Lung (tissue), 12 donors: ENCODE data around the gene ABHD17C. TPM values are rescaled to one million over a fixed set of nuclear protein-coding genes. Genes with fewer than 3 reads are reported as not detected.

ENCODE experiments used
- ATAC-seq: fragments of 200-7000 bp; cut with Tn5 transposase; one replicate; pipeline ENCODE4 v1.9.1; 2020; ENCODE audit warnings: moderate number of reproducible peaks; ENCODE audit not compliant: insufficient read depth, low FRiP score
- DNase-seq, 3 donors: peaks; one replicate each; pipeline ENCODE4 v3.0.0-alpha.2; 2013 to 2017
- H3K27ac ChIP-seq, 2 donors: one replicate each; pipeline ENCODE4 v1.5.1; 2013; ENCODE audit warnings: mild to moderate bottlenecking in 2 of 2, moderate library complexity in 2 of 2, control low read depth in 1 of 2, inconsistent platforms in 1 of 2, low read depth in 1 of 2, low read length in 1 of 2
- H3K27me3 ChIP-seq, 3 donors: one replicate each; pipeline ENCODE4 v1.5.1; 2013; ENCODE audit warnings: low read length in 2 of 3; ENCODE audit not compliant: control insufficient read depth in 3 of 3, insufficient read depth in 3 of 3
- H3K36me3 ChIP-seq, 4 donors: one replicate each; pipeline ENCODE4 v1.5.1; 2013; ENCODE audit warnings: low read length in 4 of 4, mild to moderate bottlenecking in 1 of 4, moderate library complexity in 1 of 4; ENCODE audit not compliant: control insufficient read depth in 4 of 4, insufficient read depth in 4 of 4
- H3K4me1 ChIP-seq, 5 donors: one replicate each; pipeline ENCODE4 v1.5.1; 2013; ENCODE audit warnings: low read length in 5 of 5, mild to moderate bottlenecking in 2 of 5, moderate library complexity in 1 of 5; ENCODE audit not compliant: control insufficient read depth in 5 of 5, insufficient read depth in 5 of 5
- H3K4me3 ChIP-seq: one replicate; pipeline ENCODE4 v1.5.1; 2013; ENCODE audit warnings: mild to moderate bottlenecking, control low read depth, moderate library complexity
- H3K9ac ChIP-seq, 2 donors: one replicate each; pipeline ENCODE4 v1.5.1; 2013; ENCODE audit warnings: low read length in 2 of 2, control low read depth in 1 of 2; ENCODE audit not compliant: insufficient read depth in 1 of 2
- H3K9me3 ChIP-seq, 4 donors: one replicate each; pipeline ENCODE4 v1.5.1; 2013; ENCODE audit warnings: low read length in 3 of 4, mild to moderate bottlenecking in 1 of 4, moderate library complexity in 1 of 4; ENCODE audit not compliant: control insufficient read depth in 4 of 4, insufficient read depth in 3 of 4
- CTCF ChIP-seq: IDR thresholded peaks from 2 replicates; pipeline ENCODE4 v1.5.1; 2012; ENCODE audit warnings: mild to moderate bottlenecking; ENCODE audit errors: control extremely low read depth, extremely low read depth
- WGBS, 2 donors: extraction: QIAGEN DNeasy Blood & Tissue Kit; methylation state at CpG; one replicate each; pipeline ENCODE4 v1.1.7; 2013; 5-methylcytosine and 5-hydroxymethylcytosine counted together
- polyA plus RNA-seq, 2 donors: library from polyadenylated mRNA; stranded (reverse); fragments of 200-250 nt; gene quantifications; one replicate each; pipeline ENCODE4 v1.2.1, GENCODE V29; 2013
- total RNA-seq, 2 donors: library from RNA; depleted of rRNA in 1 of 2; stranded (reverse); fragments of >200 nt in 1 of 2; gene quantifications; one replicate each; pipeline ENCODE4 v1.2.1, GENCODE V29; 2014 to 2021
- donor health status: control.
- donor health status: control.
- donor health status: Bipolar disorder and iron deficiency.
- donor health status: healthy.
- donor health status: DM: yes; HTN: yes; CAD: no.

ABHD17C gene
- total and polyA plus RNA-seq, 4 donors: 15.2 to 23.7 (median 22.0) TPM

- Histone ChIP-seq H3K36me3 (peaks cover 0 to 1% (median 0%) of the 10 kb centered on the region in 4 donors), H3K9me3 (no peaks in the 10 kb centered on the region), H3K27me3 (no peaks in the 10 kb centered on the region), H3K27ac (no peak overlapping the region), H3K9ac (no peak overlapping the region), H3K4me3 (no peak overlapping the region), H3K4me1 (peaks cover 0 to 5% (median 0%) of the 10 kb centered on the region in 5 donors)
- no peak for TF ChIP-seq CTCF
- WGBS, 2 donors: 95 to 96% methylated on average over 5 of the region's 5 CpGs
- DNase-seq: no peak
- no peak for ATAC-seq
Measured at GRCh38 chr15:80785335-80785734, 90.2 kb downstream of the ABHD17C start.

- ATAC-seq: no peak
- Histone ChIP-seq H3K9ac (no peak overlapping the region), H3K9me3 (no peaks in the 10 kb centered on the region), H3K4me3 (no peak overlapping the region), H3K27ac (no peak overlapping the region), H3K27me3 (no peaks in the 10 kb centered on the region), H3K36me3 (peaks cover 0 to 3% (median 0%) of the 10 kb centered on the region in 4 donors), H3K4me1 (peaks cover 0 to 2% (median 0%) of the 10 kb centered on the region in 5 donors)
- no peak for TF ChIP-seq CTCF
- DNase-seq: no peak
- 93% methylated on average over 5 of the region's 5 CpGs for WGBS, 2 donors
Measured at GRCh38 chr15:80785811-80786354, 90.8 kb downstream of the ABHD17C start.

- Histone ChIP-seq H3K4me3 (no peak overlapping the region), H3K9ac (no peak overlapping the region), H3K27ac (no peak overlapping the region), H3K4me1 (peaks cover 0 to 2% (median 0%) of the 10 kb centered on the region in 5 donors), H3K36me3 (peaks cover 0 to 3% (median 0%) of the 10 kb centered on the region in 4 donors), H3K27me3 (no peaks in the 10 kb centered on the region), H3K9me3 (no peaks in the 10 kb centered on the region)
- 92 to 98% methylated on average over 3 of the region's 3 CpGs for WGBS, 2 donors
- DNase-seq (no peak), ATAC-seq (no peak)
- no peak for TF ChIP-seq CTCF
Measured at GRCh38 chr15:80787316-80787715, 92.2 kb downstream of the ABHD17C start.

- H3K9ac ChIP-seq: no peak overlapping the region
- ATAC-seq (no peak), DNase-seq (no peak)
- H3K4me3 ChIP-seq: no peak overlapping the region
- WGBS, 2 donors: 78 to 84% methylated on average over 6 of the region's 6 CpGs
- no peak overlapping the region for H3K27ac ChIP-seq
- H3K4me1 ChIP-seq: peaks cover 0 to 2% (median 0%) of the 10 kb centered on the region in 5 donors
- no peak for TF ChIP-seq CTCF
- H3K36me3 ChIP-seq: peaks cover 0 to 3% (median 0%) of the 10 kb centered on the region in 4 donors
- no peaks in the 10 kb centered on the region for H3K27me3 ChIP-seq
- no peaks in the 10 kb centered on the region for H3K9me3 ChIP-seq
Measured at GRCh38 chr15:80788536-80788935, 93.4 kb downstream of the ABHD17C start.
